Parathyroid adenoma (tissue), 2 donors: ENCODE measurements around the gene LY6G6F.

Source experiments
- H2AFZ ChIP-seq: fragments of 300-600 bp; sonication (generic); one replicate; pipeline ENCODE4 v1.7.0; 2017; ENCODE audit warnings: antibody characterized with exemption, mild to moderate bottlenecking
- H3K27ac ChIP-seq: fragments of 300-600 bp; sonication (generic); one replicate; pipeline ENCODE4 v1.7.0; 2017
- H3K27me3 ChIP-seq: fragments of 300-600 bp; sonication (generic); one replicate; pipeline ENCODE4 v1.7.0; 2017; ENCODE audit warnings: low read length; ENCODE audit not compliant: control insufficient read depth, insufficient read depth
- H3K36me3 ChIP-seq: fragments of 300-600 bp; sonication (generic); one replicate; pipeline ENCODE4 v1.7.0; 2017; ENCODE audit warnings: low read length; ENCODE audit not compliant: control insufficient read depth, insufficient read depth
- H3K4me1 ChIP-seq: fragments of 300-600 bp; sonication (generic); one replicate; pipeline ENCODE4 v1.7.0; 2017; ENCODE audit warnings: control low read depth
- H3K4me2 ChIP-seq: fragments of 300-600 bp; sonication (generic); one replicate; pipeline ENCODE4 v1.7.0; 2017; ENCODE audit warnings: low read length
- H3K4me3 ChIP-seq: fragments of 300-600 bp; sonication (generic); one replicate; pipeline ENCODE4 v1.7.0; 2017; ENCODE audit warnings: low read depth, low read length
- H3K79me2 ChIP-seq: fragments of 300-600 bp; sonication (generic); one replicate; pipeline ENCODE4 v1.7.0; 2017; ENCODE audit warnings: control low read depth
- H3K9ac ChIP-seq: fragments of 300-600 bp; sonication (generic); one replicate; pipeline ENCODE4 v1.7.0; 2017; ENCODE audit warnings: mild to moderate bottlenecking
- H3K9me3 ChIP-seq: fragments of 300-600 bp; sonication (generic); one replicate; pipeline ENCODE4 v1.7.0; 2017; ENCODE audit warnings: low read length; ENCODE audit not compliant: control insufficient read depth
- CTCF ChIP-seq: fragments of 300-600 bp; sonication (generic); IDR thresholded peaks from one replicate; pipeline ENCODE4 v1.7.0; 2017; ENCODE audit warnings: antibody characterized with exemption, mild to moderate bottlenecking
- donor health status: primary hyperparathyroidism.

Gene LY6G6F

GRCh38 chr6:31676904-31677303 lies 29.8 kb upstream of the LY6G6F start:
- Histone ChIP-seq H3K9ac (no peak overlapping the region), H3K27me3 (no peaks in the 10 kb centered on the region), H3K4me1 (peaks cover 9% of the 10 kb centered on the region)

GRCh38 chr6:31677955-31678354 lies 28.7 kb upstream of the LY6G6F start:
- H3K9me3 ChIP-seq, result no peaks in the 10 kb centered on the region
- H3K27ac ChIP-seq, result no peak overlapping the region
- H2AFZ ChIP-seq, result no peak overlapping the region
- no peaks in the 10 kb centered on the region for H3K27me3 ChIP-seq
- no peak overlapping the region for H3K4me2 ChIP-seq
- H3K4me3 ChIP-seq, result no peak overlapping the region
- H3K9ac ChIP-seq, result no peak overlapping the region
- TF ChIP-seq CTCF, result no peak
- no peaks in the 10 kb centered on the region for H3K36me3 ChIP-seq
- H3K79me2 ChIP-seq, result no peaks in the 10 kb centered on the region
- H3K4me1 ChIP-seq, result peaks cover 9% of the 10 kb centered on the region

More at GRCh38 chr6:31676904-31677303, 29.8 kb upstream of the LY6G6F start:
- Histone ChIP-seq H3K36me3 (no peaks in the 10 kb centered on the region), H2AFZ (no peak overlapping the region), H3K9me3 (no peaks in the 10 kb centered on the region), H3K27ac (no peak overlapping the region), H3K4me2 (no peak overlapping the region), H3K79me2 (no peaks in the 10 kb centered on the region), H3K4me3 (no peak overlapping the region)
- no peak for TF ChIP-seq CTCF

GRCh38 chr6:31680226-31681134 lies 26.2 kb upstream of the LY6G6F start, which contains the start of gene LY6G5C:
Gene LY6G5C, minus strand, starts transcription at chr6:31681067. Its CDS starts 694 bp downstream, at chr6:31680373.
- Histone ChIP-seq H3K27me3 (no peaks in the 10 kb centered on the region), H3K4me3 (peak within 1 kb of the TSS; percentile 40), H2AFZ (peak within 1 kb of the TSS; percentile 93), H3K79me2 (no peaks in the 10 kb centered on the region), H3K9me3 (no peaks in the 10 kb centered on the region), H3K36me3 (no peaks in the 10 kb centered on the region), H3K4me1 (peaks cover 9% of the 10 kb centered on the region), H3K27ac (peak within 1 kb of the TSS; percentile 64), H3K4me2 (peak within 1 kb of the TSS; percentile 72), H3K9ac (peak within 1 kb of the TSS; percentile 31)
- TF ChIP-seq CTCF, result peak; percentile 61

- no peaks in the 10 kb centered on the region for H3K9me3 ChIP-seq
- peak overlapping the region; percentile 64 for H3K27ac ChIP-seq
- H3K36me3 ChIP-seq, result no peaks in the 10 kb centered on the region
- no peak overlapping the region for H3K9ac ChIP-seq
- TF ChIP-seq CTCF, result no peak
- peak overlapping the region; percentile 93 for H2AFZ ChIP-seq
- peaks cover 9% of the 10 kb centered on the region for H3K4me1 ChIP-seq
- H3K4me2 ChIP-seq, result peak overlapping the region; percentile 72
- no peaks in the 10 kb centered on the region for H3K79me2 ChIP-seq
- no peaks in the 10 kb centered on the region for H3K27me3 ChIP-seq
- H3K4me3 ChIP-seq, result peak overlapping the region; percentile 40
Measured at GRCh38 chr6:31681135-31681671, 25.5 kb upstream of the LY6G6F start.
